ENCODE results near the gene RAVER2.

Gene RAVER2

DNA sequence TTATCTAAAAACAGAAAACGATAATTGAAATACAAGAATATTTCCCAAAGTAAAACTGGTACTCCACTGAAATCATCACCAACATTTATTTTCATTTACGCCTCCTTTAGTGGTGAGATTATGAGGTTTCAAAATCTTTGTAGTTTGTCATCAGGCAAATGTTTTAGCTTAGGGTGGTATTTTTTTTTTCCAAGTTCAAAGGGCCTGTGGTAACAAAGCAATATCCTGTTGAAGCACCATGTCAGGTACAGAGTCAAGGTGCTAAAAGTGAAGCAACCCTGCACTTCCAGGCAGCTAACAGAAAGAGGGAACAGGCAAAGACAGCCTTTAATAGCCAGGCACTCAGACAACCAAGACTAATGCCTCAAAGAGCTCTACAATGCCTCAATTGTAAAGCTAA, 132.3 kb downstream of the RAVER2 start:
- DNase-seq (ENCODE audit: low spot score) = no peak

DNA sequence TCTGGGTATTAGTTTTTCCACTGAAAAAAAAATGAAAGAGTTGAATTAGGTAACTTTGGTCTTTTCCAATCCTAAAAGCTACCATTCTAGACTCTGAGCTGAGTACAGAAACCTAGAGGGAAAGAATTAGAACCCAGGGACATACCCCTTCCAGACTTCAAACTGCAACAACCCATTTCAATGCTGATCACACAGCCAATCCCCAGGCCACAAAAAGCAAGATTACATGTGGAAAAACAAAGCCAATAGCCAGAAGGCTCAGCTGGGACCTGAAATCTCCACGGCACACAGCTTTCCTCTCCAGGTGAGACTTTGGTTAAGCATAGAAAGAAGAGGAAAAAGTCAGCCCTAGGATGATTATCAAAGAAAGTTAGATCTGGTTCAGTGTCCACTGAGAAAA, 132.7 kb downstream of the RAVER2 start:
- DNase-seq (ENCODE audit: low spot score) = no peak

DNA sequence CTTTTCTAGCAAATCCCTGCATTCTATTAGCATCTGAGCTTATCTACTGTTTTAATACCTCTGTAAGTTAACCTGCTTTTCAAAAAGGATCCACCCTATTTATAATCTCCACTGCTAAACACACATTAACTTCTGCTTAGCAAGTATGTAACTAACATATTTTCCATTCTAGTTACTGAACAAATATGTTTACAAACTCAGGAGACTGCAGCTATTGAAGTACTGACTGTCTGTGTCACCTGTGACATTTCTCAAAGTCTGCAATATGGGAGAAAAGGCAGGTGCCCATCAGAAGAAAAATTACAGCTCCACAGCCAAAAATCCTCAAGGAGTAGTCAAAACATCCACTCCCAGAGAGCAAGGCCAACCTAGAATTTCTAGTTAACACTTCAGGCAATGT, 133.2 kb downstream of the RAVER2 start:
- DNase-seq (ENCODE audit: low spot score) = no peak

DNA sequence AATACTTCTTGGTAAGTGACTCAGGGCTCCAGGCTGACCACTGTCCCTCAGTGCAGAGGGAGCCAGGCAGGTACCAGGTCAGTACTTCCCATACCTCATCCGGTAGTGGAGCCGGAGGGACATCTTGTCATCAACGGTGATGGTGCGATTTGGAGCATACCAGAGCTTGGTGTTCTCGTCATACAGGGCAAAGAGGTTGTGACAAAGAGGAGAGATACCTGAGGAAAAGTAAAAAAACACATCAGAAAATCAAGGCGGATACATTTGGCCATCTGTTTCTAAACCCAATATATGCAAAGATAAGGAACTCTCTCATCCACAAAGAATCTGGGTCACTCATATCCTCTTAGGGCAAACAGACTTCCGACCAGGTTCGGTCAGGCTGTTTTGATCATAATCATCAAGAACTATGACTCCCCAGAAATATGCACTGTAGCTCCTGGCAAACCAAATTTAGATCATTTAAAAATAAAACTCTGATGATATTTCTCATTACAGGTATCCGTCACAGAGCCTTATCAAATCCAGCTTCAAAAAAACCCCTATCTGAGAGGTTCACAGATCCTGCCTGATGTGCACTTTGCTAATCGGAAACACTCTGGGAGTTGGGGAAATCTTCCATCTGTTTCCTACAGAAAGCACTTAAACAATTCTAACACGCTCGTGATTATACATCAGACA, 134.2 kb downstream of the RAVER2 start:
- DNase-seq (ENCODE audit: low spot score) = no peak

DNA sequence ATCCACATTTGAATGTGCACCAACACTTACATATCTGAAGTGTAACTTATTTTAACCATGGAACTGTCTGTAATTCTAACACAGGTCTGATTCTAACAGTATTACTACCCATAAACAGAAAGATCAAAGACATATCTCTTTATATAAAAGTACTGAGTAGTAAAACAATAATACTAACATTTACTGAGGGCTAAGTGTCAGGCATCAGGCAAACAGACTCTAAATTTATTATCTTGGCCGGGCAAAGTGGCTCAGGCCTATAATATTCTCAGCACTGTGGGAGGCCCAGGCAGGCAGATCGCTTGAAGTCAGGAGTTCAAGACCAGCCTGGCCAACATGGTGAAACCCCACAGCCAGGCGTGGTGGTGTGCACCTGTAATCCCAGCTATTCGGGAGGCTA, 135.6 kb downstream of the RAVER2 start:
- DNase-seq (ENCODE audit: low spot score) = no peak

DNA sequence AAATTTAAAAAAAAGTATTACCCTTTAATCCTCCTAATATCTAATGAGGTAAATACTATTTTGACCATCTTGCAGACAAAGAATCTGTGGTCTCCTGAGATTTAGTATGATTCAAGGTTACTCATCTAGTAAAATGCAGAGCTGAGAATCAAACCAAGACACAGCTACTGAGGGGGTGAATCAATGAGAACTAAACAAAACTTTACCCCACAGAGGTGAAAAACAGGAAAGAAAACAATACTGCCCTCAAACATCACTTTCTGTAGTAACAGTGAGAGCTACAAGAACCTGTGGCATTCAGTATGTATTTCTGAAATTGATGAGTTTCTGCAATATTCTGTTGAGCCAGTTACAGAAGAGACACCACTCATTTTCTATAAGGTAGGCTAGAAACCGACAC, 136.4 kb downstream of the RAVER2 start:
- no peak for DNase-seq (ENCODE audit: low spot score)

Measured in SK-N-DZ (cell line).